SIG-M5 treated with dmso at 0.1 percent for 504 hours (cell line): Measurements from ENCODE around the gene RBPJL.

Experiments
- DNase-seq: peaks from one replicate; lab custom pipeline; 2025; ENCODE audit not compliant: unreplicated experiment; lab: John Stamatoyannopoulos, UW

The RBPJL gene, protein sequence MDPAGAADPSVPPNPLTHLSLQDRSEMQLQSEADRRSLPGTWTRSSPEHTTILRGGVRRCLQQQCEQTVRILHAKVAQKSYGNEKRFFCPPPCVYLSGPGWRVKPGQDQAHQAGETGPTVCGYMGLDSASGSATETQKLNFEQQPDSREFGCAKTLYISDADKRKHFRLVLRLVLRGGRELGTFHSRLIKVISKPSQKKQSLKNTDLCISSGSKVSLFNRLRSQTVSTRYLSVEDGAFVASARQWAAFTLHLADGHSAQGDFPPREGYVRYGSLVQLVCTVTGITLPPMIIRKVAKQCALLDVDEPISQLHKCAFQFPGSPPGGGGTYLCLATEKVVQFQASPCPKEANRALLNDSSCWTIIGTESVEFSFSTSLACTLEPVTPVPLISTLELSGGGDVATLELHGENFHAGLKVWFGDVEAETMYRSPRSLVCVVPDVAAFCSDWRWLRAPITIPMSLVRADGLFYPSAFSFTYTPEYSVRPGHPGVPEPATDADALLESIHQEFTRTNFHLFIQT

DNA sequence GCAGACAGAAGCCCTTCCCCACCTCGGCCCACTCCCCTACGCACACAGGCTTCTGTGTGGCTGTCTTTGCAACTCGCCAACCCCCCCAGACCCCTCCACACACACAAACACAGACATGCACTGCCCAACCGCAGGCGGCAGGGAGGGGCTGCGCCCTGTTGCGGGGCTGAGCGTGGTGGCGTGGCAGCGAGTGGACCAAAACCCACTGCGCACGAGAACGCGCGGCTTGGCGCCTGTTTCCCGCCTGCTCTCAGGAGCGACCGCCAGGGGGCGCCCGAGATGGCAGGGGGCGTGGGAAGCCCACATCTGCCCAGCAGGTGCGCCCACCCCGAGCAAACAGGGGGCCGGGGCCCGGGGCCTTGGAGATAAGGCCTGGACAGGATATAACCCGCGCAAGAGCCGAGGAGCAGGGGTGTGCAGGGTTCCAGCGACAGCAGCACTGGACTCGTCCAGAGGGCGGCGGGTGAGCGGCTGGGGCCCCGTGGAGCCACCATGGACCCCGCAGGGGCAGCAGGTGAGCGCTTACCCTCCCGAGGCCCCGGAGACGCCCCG, at the start of gene RBPJL:
Gene RBPJL (plus strand): TSS at position 410 of the 552 bp plus-strand sequence. CDS start 83 bp downstream, at position 493.
- no peak for DNase-seq

DNA sequence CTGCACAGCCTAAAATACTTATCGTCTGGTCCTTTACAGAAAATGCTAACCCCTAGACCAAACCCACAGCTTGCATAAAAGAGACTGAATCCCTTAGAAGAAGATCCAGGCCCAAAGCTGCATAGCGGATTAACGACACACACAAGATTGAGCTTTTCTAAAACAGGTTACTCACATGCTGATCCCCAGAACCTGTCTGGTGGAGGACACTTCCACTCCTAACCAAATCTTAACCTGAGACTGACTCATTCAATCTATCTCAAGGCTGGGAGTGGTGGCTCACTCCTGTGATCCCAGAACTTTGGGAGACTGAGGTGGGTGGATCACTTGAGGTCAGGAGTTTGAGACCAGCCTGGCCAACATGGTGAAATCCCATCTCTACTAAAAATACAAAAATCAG, 49.5 kb upstream of the RBPJL start:
- no peak for DNase-seq

DNA sequence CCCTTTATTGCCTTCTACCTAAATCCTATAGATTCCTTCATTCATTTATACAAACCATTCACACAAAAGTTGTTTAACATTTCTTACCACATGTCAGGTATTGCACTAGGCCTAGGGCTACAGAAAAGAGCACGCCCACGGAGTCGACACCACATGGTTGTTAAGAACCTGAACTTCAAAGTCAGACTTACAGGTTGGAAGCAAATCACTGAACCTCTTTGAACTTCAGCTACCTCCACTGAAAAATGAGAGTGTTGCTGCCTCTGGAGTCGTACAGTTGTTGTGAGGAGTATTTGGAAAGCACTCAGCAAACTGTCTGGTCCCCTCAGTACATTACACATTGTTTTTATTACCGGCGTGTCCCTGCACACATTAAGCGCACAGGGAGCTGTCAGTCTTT, 48.9 kb upstream of the RBPJL start:
- no peak for DNase-seq

DNA sequence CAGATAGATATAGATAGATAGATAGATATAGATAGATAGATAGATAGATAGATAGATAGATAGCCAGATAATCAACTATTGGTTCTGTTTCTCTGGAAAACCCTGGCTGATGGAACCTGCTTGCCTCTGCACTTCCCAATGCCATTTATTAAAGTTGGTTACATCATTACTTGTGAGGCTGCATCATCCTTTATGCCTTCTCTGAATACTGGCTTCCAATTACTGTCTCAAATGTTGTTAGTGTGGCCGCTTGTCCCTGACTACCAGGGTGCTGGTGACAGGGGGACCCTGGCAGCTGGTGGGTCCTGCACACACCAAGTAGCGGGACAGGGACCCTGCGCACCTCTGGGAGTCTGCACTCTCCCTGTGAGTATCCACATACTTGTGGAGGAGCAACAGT, 48.4 kb upstream of the RBPJL start:
- DNase-seq = no peak

DNA sequence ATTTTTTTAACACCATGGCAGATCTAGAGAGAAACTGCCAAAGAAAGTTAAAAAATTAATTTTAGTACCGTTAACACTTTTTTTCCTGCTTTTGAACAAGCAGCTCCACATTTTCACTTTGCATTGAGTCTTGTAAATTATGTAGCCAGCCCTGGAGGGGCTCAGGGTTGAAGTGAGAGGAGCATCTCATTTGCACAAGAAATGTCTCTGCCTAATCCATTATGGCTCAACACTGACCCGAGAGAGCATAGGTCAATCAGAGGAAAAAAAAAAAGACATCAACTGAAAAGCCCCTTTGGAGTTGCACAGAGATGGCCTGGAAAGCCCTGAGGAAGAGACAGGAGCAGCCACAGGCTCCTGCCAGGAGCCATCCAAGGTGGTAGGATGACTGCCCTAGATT, 48.0 kb upstream of the RBPJL start:
- DNase-seq = no peak

DNA sequence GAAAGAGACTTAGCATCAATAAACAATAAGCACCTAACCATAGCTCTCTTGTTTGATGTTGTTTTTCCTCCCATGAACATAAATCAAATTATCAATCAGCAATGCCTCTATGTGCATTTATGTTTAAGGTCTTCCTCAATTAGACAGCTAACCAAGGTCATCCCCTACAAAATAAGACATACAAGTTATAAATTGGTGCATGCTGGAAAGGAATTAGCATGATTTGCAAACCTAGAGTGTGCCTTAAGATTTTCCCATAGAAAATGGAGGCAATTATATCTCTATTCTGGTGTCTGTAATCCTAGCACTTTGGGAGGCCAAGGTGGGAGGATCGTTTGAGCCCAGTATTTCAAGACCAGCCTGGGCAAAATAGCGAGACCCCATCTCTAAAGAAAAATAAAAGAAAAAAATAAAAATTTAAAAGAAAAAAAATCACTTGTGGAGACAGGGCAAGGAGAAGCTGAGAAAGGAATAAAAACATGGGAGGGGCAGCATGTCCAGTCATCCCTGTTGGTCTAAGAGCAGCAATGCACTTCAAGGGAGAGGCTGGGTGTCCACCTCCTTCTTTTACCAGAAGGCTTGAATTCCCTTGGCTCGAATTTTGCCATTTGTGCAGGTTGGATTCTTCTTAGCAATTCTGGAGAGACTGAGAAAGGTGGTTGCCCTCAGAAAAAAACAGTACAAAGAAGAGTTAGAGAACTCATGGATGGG, 42.9 kb upstream of the RBPJL start:
- no peak for DNase-seq

DNA sequence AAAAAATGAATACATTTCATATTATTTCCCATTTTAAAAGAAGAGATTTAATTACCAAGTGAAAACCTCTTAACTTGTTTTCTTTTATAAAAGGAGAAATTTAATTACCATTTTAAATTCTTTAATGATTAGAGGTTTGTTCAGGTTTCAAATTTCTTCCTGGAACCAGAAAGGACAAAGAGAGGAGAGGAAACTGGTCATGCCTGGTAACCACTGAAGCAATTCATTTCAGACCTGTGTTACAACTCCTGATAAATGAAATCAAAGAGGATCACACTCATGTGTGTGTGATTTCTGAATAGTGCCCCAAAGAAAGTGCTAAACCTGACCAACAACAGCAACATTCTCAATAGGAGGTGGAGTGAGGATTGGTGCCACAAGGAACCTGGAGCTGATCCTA, 39.7 kb upstream of the RBPJL start:
- DNase-seq = no peak

DNA sequence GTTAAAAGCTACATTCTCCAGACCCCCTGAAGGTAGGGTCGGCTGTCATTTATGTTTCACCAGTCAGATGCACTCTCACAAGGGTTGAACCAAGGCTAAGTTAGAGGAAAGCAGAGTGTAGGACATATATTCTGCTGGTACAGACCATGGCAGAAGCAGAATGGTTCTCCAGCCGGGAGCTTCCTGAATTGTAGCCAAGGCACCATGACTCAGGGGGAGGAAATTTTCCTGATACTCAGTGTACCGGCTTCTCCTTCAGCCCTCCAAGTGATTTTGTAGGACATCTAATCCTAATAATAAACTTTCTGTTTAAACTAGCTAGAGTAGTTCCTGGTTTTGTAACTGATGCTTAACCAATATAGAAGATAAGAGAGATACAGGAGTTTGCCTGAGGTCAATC, 38.1 kb upstream of the RBPJL start:
- DNase-seq = no peak

DNA sequence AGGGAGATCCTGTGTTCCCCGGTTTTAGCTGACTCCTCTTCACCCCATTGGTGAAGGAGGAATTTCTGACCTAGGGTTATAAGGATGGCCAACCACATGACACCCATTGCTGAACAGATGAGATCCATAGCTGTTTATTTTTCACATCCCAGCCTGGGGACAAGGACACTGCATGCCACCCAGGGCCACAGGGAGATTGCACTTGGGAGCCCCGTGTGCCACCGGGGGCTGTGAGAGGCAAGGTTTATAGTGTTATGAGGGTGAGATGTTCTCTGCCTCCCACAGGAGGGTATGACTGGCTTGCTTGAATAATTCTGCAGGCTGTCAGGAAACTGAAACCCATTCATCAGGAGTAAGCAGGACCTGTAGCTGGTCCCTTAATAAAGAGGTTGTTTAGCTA, 37.6 kb upstream of the RBPJL start:
- no peak for DNase-seq

DNA sequence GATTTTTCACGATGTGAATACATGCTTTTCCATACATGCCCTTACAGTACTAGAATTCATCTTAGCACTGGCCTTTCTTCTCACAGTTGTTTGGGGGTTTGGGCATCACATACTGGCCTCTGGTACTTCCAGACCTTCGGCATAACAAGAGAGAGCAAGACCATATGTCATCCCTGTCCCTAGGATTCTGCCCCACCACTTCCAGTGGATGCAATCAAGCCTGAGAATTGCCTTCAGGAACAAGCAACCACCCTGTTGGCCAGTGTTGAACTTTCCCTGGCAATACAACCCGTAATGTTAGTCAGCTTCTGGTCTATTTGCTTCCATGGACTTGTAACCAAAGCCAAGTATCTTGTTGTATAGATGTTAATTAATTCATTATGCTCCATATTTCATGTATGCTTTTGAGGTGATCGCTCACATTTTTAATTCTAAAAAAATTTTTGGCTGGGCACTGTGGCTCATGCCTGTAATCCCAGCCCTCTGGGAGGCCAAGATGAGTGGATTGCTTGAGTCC, 36.8 kb upstream of the RBPJL start:
- DNase-seq = no peak

DNA sequence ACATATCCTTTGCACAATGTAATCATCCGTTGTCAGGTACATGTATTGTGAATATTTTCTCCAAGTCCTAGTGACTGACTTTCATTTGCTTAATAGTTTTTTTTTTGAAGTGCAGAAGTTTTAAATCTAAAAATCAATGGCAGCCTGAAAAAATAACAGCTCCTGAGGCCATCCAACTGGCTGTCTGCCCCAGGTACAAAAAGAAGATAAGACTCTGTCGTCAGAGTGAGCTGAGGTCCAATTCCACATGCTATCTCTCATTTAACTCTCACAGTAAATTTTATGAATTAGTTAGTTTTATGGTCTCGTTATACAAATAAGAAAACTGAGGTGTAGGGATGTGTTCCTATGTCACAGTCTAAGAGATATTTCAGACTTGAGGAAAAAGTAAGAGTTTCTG, 31.3 kb upstream of the RBPJL start:
- DNase-seq = no peak

DNA sequence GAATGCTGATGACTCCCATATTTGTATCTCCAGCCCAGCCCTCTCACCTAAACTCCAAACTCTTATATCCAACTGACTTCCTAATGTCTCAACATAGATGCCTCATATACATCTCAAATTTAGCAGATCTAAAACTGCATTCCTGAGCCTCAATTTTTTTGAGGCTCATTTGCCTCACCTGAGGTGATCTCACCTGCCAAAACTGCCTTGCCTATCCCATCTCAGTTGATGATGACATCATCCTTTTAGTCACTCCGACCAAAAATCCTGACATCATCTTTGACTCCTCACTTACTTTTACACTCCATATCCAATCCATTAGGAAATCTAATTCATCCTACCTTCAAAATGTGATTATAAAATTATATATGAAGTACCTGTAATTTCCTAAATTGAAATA, 26.6 kb upstream of the RBPJL start:
- DNase-seq = no peak

DNA sequence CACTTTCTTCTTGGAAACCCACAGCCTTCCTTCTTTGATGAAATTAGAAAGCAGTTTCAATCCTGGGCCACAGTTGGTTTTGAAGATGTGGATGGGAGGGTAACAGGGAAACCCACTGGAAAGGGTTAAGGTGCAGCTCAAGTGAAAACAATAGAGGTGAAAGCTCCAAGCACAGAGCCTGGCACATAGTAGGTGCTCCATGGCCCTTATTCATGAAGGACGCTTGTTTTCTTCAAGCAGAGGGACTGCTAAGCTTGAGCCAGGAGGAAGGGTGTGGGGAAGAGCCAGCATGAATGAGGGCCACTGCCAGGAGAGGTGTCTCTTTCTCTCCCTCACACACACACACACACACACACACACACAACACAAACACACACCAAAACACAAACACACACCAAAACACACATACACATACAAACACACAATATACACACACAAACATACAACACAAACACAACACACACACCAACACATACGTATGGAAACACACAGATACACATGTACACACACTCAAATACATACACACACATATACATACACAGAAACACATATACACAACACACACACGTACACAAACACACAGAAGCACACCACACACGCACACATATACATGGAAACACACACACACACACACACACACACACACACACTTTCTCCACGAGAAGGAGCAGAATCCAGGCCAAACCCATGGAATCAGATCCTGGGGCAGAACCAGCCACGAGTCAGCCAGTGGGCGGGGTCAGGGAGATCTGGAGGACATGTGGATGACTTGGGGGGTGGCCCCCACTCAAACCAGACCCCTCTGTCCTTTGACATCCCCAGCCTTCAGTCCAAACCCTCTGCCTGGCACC, 23.7 kb upstream of the RBPJL start:
- DNase-seq = no peak

DNA sequence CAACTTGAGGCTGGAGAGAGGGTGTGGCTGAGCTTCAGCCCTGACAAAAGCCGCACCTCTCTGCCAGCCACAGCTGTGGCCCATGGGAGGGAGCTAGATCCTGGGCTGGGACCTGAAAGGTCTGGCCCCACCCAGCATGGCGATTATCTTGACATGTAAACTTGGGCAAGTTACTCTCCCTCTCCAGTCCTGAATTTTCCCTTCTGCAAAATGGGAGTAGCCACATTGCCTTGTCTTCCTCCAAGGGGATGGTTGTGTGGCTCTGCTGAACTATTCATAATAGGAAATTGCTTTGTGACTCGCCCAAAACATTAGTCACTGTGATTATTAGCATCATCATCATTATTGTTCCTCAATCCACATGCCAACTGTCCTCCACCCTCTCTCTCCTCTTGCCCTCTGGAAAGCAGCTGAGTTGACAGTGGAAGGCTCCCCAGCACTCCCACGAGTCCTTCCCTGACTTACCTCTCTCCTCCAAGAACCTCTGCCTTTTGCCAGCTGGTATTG, 23.0 kb upstream of the RBPJL start:
- DNase-seq = no peak

DNA sequence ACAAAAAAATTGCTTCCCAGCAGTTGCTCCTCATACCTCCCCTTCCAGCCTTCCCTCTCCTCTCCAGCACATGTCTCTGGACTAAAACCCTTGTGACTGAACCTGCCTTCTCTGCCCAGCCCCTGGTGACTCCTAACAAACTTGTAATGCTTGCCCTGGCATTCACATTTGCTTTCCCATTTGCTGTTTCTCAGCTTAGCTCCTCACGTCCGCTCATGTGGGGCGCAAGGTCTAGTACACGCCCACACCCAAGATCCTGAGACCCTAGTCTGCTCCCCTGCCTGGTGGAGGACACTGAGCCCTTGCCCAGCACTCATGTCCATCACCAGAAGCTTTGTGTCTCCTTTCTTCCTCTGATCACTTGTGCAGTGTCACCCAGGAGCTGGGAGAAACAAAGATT, 18.3 kb upstream of the RBPJL start:
- DNase-seq = no peak

DNA sequence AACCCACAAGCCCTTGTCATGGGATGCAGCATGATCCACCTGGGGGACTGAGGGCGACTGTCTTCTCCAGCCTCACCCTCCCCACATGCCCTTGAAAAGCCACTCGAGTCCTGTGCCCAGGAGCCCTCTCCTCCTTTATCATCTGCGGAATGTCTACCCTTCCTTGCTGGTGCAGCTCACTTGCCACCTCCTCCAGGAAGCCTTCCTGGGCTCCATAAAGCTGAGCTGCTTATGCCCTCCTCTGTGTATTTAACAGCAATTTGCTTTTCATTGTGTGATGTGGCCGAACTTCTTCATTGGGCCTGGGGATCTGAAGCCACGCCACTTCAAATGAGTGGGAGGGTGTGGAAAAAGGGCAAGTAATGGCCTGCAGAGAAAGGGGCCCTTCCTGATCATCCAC, 17.8 kb upstream of the RBPJL start:
- DNase-seq = no peak

DNA sequence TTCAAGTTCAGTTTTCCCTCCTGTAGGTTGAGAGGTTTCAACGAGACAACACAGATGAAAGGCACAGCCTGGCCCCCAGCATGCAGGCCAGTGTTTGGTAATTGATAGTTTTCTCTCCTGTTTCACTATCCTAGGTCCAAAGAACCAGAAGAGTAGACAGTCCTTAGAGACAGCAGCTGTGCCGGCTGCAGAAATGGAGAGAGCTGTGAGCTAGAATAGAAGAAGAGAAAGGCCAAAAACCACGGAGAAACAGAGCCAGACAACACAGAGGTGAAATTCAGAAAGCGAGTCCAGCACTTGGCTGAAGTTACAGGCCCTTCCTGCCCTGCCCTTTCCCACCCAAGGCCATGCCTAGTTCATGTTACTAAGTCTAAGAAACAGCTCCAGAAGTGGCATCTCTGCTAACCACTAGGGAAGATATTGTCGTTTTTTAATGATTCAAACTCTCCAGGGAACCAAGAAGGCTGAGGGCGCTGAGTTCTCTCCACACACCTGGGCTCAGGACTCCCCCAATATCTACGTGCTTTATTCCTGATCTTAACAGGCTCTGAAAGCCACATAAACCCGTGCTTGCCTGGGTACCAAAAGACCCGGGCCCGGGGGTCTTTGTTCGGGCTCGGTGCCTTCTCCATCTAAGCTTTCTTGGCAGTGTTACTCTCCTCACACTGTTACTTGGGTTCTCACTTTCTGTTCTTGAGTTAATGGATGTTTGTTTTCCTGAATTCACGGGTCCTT, 16.5 kb upstream of the RBPJL start:
- DNase-seq = no peak

DNA sequence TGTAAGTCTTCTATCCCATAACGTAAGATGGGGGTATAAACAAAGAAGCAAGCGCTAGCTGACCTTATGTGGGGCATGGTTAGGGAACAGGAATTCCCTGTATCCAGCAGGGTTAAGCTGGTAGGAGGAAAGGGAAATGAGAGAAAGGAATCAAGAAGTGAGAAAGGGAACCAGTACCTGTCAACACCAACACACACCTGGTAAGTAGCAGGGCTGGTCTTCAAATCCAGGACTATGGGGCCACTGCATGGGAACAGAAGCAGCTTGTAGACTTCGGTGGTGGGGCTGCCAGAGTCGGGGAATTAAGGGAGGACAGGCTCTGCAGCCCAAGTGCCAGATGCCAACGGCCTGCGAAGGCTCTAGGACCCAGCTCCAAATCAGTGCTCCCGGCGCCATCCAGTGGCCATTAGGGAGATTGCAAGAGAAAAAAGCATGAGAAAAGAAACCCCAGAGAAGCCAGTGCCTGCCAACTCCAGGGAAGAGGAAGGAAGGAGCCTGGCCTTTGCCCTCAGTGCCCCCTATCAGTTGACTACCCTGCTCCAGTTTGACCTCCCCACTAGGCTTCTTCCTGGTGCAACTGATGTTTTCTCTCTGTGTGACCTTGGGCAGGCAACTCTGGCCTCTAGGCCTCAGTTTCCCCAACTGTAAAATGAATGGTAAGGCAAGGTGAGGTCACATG, 15.8 kb upstream of the RBPJL start:
- DNase-seq = peak; percentile 83

DNA sequence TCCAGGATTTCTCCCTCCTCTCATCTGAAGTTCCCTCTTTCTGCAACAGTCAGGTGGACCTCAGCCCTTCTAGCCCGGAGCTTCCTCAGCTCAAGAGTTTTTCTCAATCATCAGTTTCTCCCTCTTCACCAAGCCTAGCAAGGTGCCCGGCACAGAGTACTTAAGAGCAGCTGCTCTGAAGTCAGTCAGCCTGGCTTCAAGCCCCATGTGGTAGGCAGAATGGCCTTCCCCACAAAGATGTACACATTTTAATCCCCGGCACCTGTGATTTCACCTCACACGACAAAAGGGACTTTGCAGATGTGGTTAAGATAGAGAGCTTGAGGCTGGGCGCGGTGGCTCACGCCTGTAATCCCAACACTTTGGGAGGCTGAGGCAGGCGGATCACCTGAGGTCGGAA, 15.1 kb upstream of the RBPJL start:
- DNase-seq = no peak

DNA sequence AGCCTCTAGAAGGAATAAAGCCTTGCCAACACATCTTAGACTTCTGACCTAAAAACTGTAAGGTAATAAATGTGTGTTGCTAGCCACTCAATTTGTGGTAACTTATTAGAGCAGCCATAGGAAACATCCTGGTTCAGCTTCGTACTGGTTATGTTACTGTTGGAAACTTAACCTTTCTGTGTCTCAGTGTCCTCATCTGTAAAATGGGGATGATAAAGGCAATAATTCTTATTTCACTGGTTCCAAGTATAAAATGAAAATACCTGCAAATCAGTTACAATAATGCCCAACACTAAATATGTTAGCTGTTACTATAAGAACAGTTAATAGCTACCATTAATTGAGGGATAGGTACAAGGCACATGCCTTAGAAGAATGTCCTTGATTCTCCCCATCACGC, 14.3 kb upstream of the RBPJL start:
- no peak for DNase-seq
